GM18868 (cell line): ENCODE data around the gene RPH3AL.

Experiments used
- ATAC-seq: cut with Tn5 transposase; IDR thresholded peaks from one replicate; pipeline ENCODE4 v1.9.1; 2021; ENCODE audit warnings: mild to moderate bottlenecking, moderate library complexity; ENCODE audit not compliant: unreplicated experiment

Gene RPH3AL

GRCh38 chr17:353838-354234 lies 1.2 kb upstream of the RPH3AL start:
- no peak for ATAC-seq

DNA sequence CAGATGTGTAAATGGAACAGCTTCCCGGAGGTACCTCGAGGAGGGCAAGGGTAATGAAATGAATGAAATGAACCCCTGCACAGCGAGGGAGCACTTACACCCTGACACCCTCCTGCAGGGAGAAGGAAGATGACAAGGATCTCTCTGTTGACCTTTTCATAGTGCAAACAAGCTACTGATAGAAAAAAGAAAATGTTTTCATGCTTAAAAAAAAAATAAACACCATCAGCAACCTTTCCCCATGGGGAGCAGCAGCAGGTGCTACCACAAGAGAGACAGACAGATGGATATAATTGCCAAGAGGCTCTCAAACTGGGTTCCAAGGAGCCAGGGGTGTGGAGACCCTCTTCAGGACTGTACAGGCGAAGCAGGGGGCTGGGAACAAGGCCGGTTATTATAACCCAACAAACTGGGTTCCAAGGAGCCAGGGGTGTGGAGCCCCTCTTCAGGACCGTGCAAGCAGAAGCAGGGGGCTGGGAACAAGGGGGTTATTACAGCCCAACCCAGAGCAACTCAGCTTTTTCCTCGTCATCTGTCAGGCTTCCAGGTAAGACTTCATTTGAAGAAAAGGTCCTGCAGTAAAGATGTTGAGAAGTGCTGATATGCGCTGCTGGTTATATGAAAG lies 718 bp upstream of the RPH3AL start:
- ATAC-seq: no peak

DNA sequence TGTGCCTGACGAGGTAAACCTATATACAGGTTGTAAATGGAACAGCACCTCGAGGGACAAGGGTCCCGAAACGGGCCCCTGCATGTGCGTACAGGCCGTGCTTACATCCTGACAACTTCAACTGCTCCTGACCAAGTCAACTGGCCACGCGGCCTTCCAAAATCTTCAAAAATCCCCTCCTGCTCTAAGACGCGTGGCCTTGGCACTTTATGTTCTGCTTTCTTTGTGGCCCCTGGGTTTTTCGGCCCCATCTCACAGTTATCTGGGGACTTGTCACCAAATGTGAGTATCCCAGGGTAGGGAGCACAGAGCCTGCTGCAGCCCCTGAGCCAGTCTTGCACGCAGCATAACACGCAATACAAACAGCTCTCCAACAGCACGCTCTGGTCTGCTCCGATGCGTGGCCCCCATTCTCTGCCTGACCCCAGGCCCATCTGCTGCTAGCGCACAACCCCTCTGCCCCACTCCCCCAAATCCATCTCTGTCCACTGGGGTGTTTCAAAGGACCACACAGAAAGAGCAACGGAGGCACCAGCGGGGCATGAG lies 659 bp downstream of the RPH3AL start:
- ATAC-seq: no peak

DNA sequence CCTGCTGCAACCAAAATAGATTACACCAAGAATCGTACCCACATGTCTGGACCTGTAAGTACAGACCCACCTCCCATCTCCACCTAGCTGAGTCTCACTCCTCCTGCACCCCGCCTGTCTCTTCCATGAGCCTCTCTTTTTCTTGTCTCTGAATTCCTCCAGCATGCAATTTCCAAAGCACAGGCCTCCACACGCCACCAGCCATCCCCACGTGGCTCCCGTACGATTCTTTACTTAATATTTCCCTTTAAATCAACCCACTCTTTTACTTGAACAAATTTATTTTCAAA lies 1.2 kb downstream of the RPH3AL start:
- ATAC-seq: no peak

DNA sequence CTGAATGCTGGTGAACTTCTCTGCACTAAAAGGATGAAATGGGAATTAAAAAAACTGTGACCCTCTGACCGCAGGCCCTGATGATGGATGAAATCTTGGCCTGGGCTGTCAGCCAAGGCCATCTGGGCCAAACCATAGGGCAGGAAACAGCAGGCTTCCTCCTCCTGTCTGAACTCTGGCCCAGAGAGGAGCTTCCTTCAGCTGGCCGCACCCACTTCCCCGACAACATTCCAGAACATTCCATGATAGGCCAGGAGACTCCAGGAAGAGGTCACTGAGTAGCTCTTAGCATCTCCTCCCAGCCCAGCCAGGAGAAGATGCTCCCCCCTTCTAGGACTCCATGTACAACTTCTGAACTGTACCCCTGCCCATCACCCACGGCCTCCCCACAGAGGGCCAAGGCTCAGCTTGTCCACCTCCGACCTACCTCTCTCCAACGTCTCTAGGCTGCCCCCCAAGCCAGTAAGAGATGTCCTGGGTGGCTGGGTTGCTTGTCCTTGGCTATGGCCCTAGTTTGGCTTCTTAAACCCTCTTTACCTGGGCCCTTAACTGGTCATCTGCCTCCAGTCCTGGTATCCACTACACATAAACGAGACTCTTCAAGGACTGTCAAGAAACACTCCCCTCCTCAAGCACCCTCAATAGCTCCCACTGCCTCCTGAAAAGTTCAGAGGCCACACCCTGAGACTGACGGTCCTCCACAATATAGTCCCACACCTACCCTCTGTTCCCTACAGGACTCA lies 1.7 kb downstream of the RPH3AL start:
- no peak for ATAC-seq

GRCh38 chr17:349666-350065 lies 2.9 kb downstream of the RPH3AL start:
- ATAC-seq: no peak

- ATAC-seq: no peak
Measured at GRCh38 chr17:348692-349425, 3.7 kb downstream of the RPH3AL start.

DNA sequence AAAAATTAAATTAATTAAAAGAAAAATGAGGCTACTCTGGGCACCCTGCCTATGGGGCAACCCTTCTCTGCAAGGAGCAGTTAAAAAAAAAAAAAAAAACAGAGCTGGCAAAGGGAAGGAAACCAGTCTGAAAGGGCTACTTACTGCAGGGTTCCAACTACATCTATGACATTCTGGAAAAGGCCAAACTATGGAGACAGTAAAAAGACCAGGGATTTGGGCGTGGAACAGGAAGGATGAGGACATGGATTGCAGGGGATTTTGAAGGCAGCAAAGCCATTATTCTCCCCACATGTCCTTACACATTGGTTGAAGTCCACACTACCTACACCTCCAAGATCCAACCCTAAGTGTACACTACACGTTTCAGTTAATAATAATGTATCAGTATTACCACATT lies 4.6 kb downstream of the RPH3AL start:
- ATAC-seq: no peak

GRCh38 chr17:347309-347899 lies 5.2 kb downstream of the RPH3AL start:
- ATAC-seq: no peak

DNA sequence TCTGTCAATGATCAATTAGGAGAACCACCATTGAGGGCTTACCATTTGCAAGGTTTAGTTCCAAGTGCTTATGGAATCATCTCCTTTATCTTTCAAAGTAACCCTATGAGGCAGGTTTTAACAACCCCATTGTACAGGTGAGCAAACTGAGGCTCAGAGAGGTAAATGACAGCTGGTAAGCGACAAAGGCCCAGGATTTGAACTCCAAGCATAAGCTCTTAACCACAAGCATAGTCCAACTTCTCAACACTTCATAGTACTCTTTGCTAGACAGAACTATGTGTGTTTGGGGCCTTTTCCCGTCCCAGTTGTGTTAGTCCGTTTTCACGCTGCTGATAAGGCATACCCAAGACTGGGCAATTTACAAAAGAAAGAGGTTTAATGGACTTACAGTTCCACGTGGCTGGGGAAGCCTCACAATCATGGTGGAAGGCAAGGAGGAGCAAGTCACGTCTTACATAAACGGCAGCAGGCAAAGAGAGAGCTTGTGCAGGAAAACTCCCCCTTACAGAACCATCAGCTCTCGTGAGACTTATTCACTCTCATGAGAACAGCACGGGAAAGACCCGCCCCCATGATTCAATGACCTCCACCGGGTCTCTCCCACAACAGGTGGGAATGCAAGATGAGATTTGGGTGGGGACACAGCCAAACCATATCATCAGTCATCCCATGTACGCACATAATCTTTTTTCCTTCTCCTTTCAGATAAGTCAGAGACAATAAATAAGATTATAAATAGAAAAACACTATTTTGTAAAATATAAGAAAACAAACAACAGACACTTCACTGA lies 6.4 kb downstream of the RPH3AL start:
- ATAC-seq: no peak

- no peak for ATAC-seq
Measured at GRCh38 chr17:345261-345660, 7.3 kb downstream of the RPH3AL start.

DNA sequence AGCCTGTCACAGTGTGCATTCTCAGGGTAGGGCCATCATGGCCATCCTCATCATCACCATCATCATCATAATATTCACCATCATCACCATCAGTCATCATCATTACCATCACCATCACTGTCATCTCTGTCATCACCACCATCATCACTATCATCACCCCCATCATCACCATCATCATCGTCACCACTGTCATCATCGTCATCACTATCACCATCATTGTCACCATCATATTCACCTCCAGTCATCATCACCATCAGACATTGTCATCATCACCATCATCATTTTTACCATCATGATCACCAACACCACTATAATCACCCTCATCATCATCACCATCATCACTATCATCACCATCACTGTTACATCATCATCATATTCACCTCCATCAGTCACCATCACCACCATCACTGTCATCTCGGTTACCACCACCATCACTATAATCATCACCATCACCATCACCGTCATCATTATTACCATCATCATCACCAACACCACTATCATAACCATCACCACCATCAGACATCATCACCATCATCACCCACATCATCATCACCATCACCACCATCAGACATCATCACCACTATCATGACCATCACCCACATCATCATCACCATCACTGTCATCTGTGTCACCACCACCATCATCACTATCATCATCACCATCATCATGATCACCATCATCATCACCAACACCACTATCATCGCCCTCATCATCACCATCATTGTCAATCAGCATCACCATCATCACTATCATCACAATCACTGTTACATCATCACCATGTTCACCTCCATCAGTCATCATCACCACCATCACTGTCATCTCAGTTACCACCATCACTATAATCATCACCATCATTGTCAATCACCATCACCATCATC lies 8.5 kb downstream of the RPH3AL start:
- no peak for ATAC-seq

DNA sequence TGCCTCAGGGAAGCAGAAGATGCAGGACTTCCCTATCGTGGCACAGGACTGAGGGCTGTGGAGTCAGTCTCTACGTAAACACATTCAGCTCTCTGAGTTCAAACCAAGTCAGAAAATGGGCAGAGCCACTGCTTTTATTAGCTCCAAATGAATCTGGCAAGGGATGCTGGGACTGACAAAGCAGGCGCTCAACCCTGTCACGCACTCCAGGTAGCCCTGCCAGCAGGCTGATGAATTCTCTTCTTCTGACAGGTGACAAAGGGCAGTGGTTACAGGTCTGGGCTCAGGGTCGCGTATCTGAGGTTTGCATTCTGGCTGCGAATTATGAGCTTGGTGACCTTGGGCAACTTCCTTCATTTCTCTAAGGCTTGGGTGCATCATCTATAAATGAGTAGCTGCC lies 9.4 kb downstream of the RPH3AL start:
- ATAC-seq: no peak

DNA sequence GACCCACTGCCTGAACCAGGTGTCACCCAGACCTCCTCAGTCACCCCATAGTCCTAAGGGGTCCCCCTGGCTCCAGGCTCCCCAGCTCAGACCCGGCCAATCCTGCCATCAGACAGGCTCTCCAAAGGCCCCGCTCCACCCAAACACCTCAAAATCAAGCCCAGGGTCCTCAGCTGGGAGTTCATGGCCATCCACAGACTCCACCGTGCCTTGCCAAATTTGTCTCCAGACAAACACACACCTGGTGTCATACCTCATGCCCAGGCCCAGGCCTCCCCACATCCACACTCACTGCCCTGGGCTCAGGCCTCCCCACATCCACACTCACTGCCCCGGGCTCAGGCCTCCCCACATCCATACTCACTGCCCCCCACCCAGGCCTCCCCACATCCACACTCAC lies 12.5 kb downstream of the RPH3AL start:
- no peak for ATAC-seq

- ATAC-seq: no peak
Measured at GRCh38 chr17:339193-340061, 13.2 kb downstream of the RPH3AL start.

DNA sequence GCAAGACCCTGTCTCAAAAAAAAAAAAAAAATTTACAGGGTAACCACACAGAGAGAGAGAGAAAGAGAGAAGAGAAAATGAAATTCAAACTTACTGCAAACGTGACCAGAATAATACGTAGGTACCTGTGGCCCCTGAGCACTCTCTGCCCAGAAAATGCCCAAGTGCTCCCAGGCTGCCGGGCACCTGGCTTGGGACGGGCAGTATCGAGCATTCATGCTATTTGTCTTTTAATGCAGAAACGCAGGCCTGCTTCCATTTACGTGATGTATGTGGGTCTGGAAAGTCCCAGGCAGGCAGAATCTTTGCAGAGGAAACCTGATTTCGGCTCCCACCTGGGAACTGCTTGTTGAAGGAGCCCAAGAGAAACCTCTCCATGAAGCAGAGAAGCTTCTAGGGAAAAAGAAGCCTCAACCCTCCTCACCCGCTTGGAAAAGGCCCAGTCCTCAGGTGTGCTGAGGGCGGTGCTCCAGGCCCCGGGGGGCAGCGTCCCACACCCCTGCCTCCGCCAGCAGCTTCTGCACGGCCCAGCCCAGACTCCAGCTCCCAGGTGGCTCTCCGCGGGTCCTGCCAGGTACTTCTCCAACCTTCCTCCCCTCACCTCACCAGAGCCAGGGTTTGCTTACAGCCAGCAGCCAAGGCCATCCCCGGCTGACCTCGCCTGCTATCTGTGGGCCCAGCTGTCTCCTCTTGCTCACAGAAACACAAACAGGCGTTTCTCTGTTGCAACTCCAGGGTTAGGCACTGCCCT lies 14.0 kb downstream of the RPH3AL start:
- ATAC-seq: no peak

DNA sequence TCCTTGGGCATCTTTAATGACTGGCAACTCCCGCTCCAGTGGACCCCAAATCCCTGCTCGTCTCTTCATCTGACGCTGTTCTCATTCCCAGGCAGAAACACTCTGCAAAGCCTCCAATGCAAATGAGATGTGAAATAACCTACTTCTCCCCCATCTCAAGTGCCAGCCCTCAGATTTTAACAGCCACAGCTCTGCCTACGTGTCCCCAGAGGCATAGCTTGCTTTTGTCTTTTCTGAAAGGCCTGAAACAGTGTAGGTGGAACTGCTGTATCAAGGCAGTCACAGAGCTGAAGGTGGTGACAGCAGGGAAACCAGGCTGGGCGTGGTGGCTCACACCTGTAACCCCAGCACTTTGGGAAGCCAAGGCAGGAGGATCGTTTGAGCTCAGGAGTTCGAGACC lies 14.7 kb downstream of the RPH3AL start:
- ATAC-seq: no peak

DNA sequence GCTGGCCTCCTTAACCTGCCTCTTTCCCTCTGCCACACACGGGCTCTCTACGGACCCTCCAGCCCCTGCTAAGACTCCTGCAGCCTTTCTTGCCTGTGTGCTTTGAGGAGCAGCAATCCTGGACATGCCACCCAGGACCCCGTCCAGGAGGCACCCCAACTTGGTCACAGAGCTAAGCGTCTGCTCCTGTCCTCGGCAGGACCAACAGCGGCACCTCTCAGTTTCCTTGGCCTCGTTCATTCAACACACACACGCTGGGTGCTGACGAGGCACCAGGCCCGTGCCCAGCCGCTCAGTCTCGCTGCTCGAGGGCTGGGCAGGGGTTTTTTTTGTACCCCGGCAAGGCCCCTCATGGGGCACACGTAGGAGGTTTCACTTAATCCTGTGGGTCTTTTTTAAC lies 15.2 kb downstream of the RPH3AL start:
- ATAC-seq: no peak
